Smooth muscle cell (in vitro differentiated cells): ENCODE data around the gene SBNO2. TPM values are rescaled to one million over a fixed set of nuclear protein-coding genes. Genes with fewer than 3 reads are reported as not detected.

Source experiments
- DNase-seq: peaks from one replicate; lab custom pipeline; 2025; ENCODE audit not compliant: unreplicated experiment; lab: John Stamatoyannopoulos, UW
- H2AFZ ChIP-seq: fragments of 200-600 bp; sonication (generic); 2 replicates; pipeline ENCODE4 v1.6.0; 2016; ENCODE audit warnings: antibody characterized with exemption, low read depth, mild to moderate bottlenecking
- H3F3A ChIP-seq: fragments of 200-600 bp; sonication (generic); 2 replicates; pipeline ENCODE4 v1.6.0; 2017; ENCODE audit warnings: antibody characterized with exemption, low read depth
- H3K27ac ChIP-seq: fragments of 200-600 bp; sonication (generic); 2 replicates; pipeline ENCODE4 v1.5.1; 2016; ENCODE audit warnings: low read depth, mild to moderate bottlenecking
- H3K27me3 ChIP-seq: fragments of 200-600 bp; sonication (generic); 2 replicates; pipeline ENCODE4 v1.6.1; 2016; ENCODE audit warnings: low read depth, mild to moderate bottlenecking
- H3K36me3 ChIP-seq: fragments of 200-600 bp; sonication (generic); 2 replicates; pipeline ENCODE4 v1.5.1; 2016; ENCODE audit warnings: low read depth
- H3K4me1 ChIP-seq: fragments of 200-600 bp; sonication (generic); 2 replicates; pipeline ENCODE4 v1.5.1; 2016; ENCODE audit warnings: low read depth
- H3K4me2 ChIP-seq: fragments of 200-600 bp; sonication (generic); 2 replicates; pipeline ENCODE4 v1.6.0; 2016; ENCODE audit warnings: mild to moderate bottlenecking
- H3K4me3 ChIP-seq: fragments of 200-600 bp; sonication (generic); 2 replicates; pipeline ENCODE4 v1.5.1; 2016; ENCODE audit warnings: mild to moderate bottlenecking
- H3K79me2 ChIP-seq: fragments of 200-600 bp; sonication (generic); 2 replicates; pipeline ENCODE4 v1.6.0; 2016; ENCODE audit warnings: low read depth, mild to moderate bottlenecking
- H3K9ac ChIP-seq: fragments of 200-600 bp; sonication (generic); 2 replicates; pipeline ENCODE4 v1.6.0; 2016; ENCODE audit warnings: low read depth
- H3K9me3 ChIP-seq: fragments of 200-600 bp; sonication (generic); replicated peaks from 2 replicates; pipeline ENCODE4 v1.5.1; 2016; ENCODE audit warnings: low read depth
- H4K20me1 ChIP-seq: fragments of 200-600 bp; sonication (generic); 2 replicates; pipeline ENCODE4 v1.6.0; 2016; ENCODE audit warnings: low read depth
- CTCF ChIP-seq: fragments of 200-600 bp; sonication (generic); IDR thresholded peaks from 2 replicates; pipeline ENCODE4 v1.5.1; 2017; ENCODE audit warnings: borderline replicate concordance, mild to moderate bottlenecking, antibody characterized with exemption; ENCODE audit not compliant: insufficient read depth, poor library complexity, severe bottlenecking
- WGBS: methylation state at CpG from one replicate; pipeline ENCODE4 v1.1.7; 2016; ENCODE audit warnings: low lambda C conversion rate; 5-methylcytosine and 5-hydroxymethylcytosine counted together
- polyA plus RNA-seq: library from polyadenylated mRNA; unstranded; fragments of >200 nt; fragmentation: Nextera tagmentation; extraction: Ambion mirVana; gene quantifications from 2 replicates; pipeline ENCODE4 v1.2.1, GENCODE V29; 2016
- total RNA-seq: library from RNA; depleted of rRNA; stranded (reverse); fragments of >200 nt; gene quantifications from 2 replicates; pipeline ENCODE4 v1.2.3, GENCODE V29; 2014

Gene SBNO2
- total and polyA plus RNA-seq, 2 experiments from 2014 or later = 16.4 to 17.6 TPM

- Histone ChIP-seq H3K27ac (no peak overlapping the region), H3K9ac (no peak overlapping the region), H3K79me2 (peaks cover 24% of the 10 kb centered on the region), H3K4me2 (no peak overlapping the region), H3F3A (no peaks in the 10 kb centered on the region), H3K9me3 (no peaks in the 10 kb centered on the region), H3K4me3 (no peak overlapping the region), H3K27me3 (no peaks in the 10 kb centered on the region), H4K20me1 (peaks cover 46% of the 10 kb centered on the region), H2AFZ (no peak overlapping the region), H3K4me1 (no peaks in the 10 kb centered on the region), H3K36me3 (no peaks in the 10 kb centered on the region)
- no peak for TF ChIP-seq CTCF
- 98% methylated on average over 10 of the region's 10 CpGs for WGBS
- DNase-seq = no peak
Measured at GRCh38 chr19:1121395-1121794, 52.7 kb downstream of the SBNO2 start.

GRCh38 chr19:1119475-1120217, 54.4 kb downstream of the SBNO2 start:
- Histone ChIP-seq H3K27me3 (no peaks in the 10 kb centered on the region), H3K79me2 (peaks cover 9% of the 10 kb centered on the region), H3F3A (peaks cover 4% of the 10 kb centered on the region), H3K9me3 (no peaks in the 10 kb centered on the region), H3K4me2 (no peak overlapping the region), H3K4me1 (no peaks in the 10 kb centered on the region), H3K9ac (no peak overlapping the region), H4K20me1 (peaks cover 30% of the 10 kb centered on the region), H3K4me3 (no peak overlapping the region), H2AFZ (no peak overlapping the region), H3K36me3 (no peaks in the 10 kb centered on the region), H3K27ac (no peak overlapping the region)
- WGBS = 94% methylated on average over 50 of the region's 50 CpGs
- DNase-seq = no peak
- no peak for TF ChIP-seq CTCF

- peaks cover 6% of the 10 kb centered on the region for H3F3A ChIP-seq
- H2AFZ ChIP-seq = no peak overlapping the region
- H3K27ac ChIP-seq = no peak overlapping the region
- H3K9me3 ChIP-seq = no peaks in the 10 kb centered on the region
- no peak overlapping the region for H3K4me3 ChIP-seq
- WGBS = 98% methylated on average over 31 of the region's 34 CpGs
- TF ChIP-seq CTCF = no peak
- H3K4me1 ChIP-seq = no peaks in the 10 kb centered on the region
- H3K36me3 ChIP-seq = no peaks in the 10 kb centered on the region
- H3K79me2 ChIP-seq = peaks cover 9% of the 10 kb centered on the region
- H3K27me3 ChIP-seq = no peaks in the 10 kb centered on the region
- no peak overlapping the region for H3K4me2 ChIP-seq
- peaks cover 24% of the 10 kb centered on the region for H4K20me1 ChIP-seq
- no peak for DNase-seq
- H3K9ac ChIP-seq = no peak overlapping the region
Measured at GRCh38 chr19:1118999-1119398, 55.1 kb downstream of the SBNO2 start.

GRCh38 chr19:1117654-1118053, 56.4 kb downstream of the SBNO2 start:
- Histone ChIP-seq H3K36me3 (no peaks in the 10 kb centered on the region), H3K9me3 (no peaks in the 10 kb centered on the region), H3K27me3 (no peaks in the 10 kb centered on the region), H2AFZ (no peak overlapping the region), H3K27ac (no peak overlapping the region), H3K9ac (no peak overlapping the region), H3K4me3 (no peak overlapping the region), H3K4me1 (no peaks in the 10 kb centered on the region), H3F3A (peaks cover 10% of the 10 kb centered on the region), H4K20me1 (peaks cover 10% of the 10 kb centered on the region), H3K4me2 (no peak overlapping the region), H3K79me2 (peaks cover 9% of the 10 kb centered on the region)
- no peak for DNase-seq
- WGBS = 98% methylated on average over 16 of the region's 16 CpGs
- no peak for TF ChIP-seq CTCF
